Mesothelial cell of epicardium (in vitro differentiated cells): ENCODE data around the gene SDS. TPM values are rescaled to one million over a fixed set of nuclear protein-coding genes. Genes with fewer than 3 reads are reported as not detected.

Experiments
- DNase-seq, 2 experiments: peaks; one replicate each; pipeline ENCODE4 v3.0.0; 2021; ENCODE audit warnings: low spot score in 2 of 2; ENCODE audit not compliant: unreplicated experiment in 2 of 2
- H3K27ac Mint-ChIP-seq: 2 replicates; pipeline ENCODE4 v1.8.0; 2021; ENCODE audit warnings: mixed read lengths
- H3K27me3 Mint-ChIP-seq: 2 replicates; pipeline ENCODE4 v1.8.0; 2021; ENCODE audit warnings: low read depth, mixed read lengths
- H3K36me3 Mint-ChIP-seq: 2 replicates; pipeline ENCODE4 v1.8.0; 2021; ENCODE audit warnings: mixed read lengths
- H3K4me1 Mint-ChIP-seq: 2 replicates; pipeline ENCODE4 v1.8.0; 2021; ENCODE audit warnings: mixed read lengths
- H3K4me3 Mint-ChIP-seq: 2 replicates; pipeline ENCODE4 v1.8.0; 2021; ENCODE audit warnings: mild to moderate bottlenecking, moderate library complexity, mixed read lengths
- H3K9me3 Mint-ChIP-seq: 2 replicates; pipeline ENCODE4 v1.8.0; 2021; ENCODE audit warnings: mixed read lengths
- total RNA-seq: library from RNA; stranded (reverse); gene quantifications from 3 replicates; pipeline ENCODE4 v1.2.1, GENCODE V29; 2021
- TF ChIP-seq, protein P1 (sequence below): fragments of 200-600 bp; sonication (generic); IDR thresholded peaks from one replicate; pipeline ENCODE4 v1.5.0; 2021; ENCODE audit warnings: antibody characterized with exemption; ENCODE audit not compliant: unreplicated experiment

Gene SDS
- total RNA-seq, 1 donor from 2014 or later, result not detected

DNA sequence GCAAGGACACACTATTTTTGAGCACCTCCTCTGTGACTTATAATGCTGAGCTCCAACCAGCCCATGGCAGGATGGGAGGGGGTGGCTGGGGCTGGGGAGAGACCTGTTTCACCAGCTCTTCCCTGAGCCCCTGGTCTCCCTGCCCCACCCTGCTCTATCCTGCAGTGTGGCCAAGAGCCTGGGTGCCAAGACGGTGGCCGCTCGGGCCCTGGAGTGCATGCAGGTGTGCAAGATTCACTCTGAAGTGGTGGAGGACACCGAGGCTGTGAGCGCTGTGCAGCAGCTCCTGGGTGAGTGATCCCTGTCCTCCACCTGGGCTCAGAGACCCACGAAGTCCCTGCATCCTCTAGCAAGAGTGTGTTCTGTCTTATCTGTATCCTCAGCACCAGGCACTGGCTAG lies 32.9 kb upstream of the SDS start:
- no peak for DNase-seq
- Mint-ChIP-seq H3K27ac (no peak overlapping the region), H3K4me1 (no peaks in the 10 kb centered on the region), H3K27me3 (peaks cover 17% of the 10 kb centered on the region), H3K36me3 (no peaks in the 10 kb centered on the region), H3K4me3 (no peak overlapping the region), H3K9me3 (peaks cover 4% of the 10 kb centered on the region)
- TF ChIP-seq, protein P1, sequence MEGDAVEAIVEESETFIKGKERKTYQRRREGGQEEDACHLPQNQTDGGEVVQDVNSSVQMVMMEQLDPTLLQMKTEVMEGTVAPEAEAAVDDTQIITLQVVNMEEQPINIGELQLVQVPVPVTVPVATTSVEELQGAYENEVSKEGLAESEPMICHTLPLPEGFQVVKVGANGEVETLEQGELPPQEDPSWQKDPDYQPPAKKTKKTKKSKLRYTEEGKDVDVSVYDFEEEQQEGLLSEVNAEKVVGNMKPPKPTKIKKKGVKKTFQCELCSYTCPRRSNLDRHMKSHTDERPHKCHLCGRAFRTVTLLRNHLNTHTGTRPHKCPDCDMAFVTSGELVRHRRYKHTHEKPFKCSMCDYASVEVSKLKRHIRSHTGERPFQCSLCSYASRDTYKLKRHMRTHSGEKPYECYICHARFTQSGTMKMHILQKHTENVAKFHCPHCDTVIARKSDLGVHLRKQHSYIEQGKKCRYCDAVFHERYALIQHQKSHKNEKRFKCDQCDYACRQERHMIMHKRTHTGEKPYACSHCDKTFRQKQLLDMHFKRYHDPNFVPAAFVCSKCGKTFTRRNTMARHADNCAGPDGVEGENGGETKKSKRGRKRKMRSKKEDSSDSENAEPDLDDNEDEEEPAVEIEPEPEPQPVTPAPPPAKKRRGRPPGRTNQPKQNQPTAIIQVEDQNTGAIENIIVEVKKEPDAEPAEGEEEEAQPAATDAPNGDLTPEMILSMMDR, result no peak

DNA sequence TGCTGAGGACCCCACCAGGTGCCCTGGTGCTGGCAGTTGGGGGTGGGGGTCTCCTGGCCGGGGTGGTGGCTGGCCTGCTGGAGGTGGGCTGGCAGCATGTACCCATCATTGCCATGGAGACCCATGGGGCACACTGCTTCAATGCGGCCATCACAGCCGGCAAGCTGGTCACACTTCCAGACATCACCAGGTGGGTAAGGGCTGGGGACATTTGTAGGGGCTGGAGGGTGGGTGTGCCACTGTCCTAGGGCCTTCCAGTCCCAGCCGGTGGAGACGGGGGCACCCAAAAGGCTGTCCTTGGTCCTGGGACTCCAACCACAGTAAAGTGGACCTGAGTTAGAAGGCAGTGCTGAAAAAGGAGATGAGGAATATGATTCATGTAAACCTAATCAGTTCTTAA lies 31.7 kb upstream of the SDS start:
- Mint-ChIP-seq H3K36me3 (no peaks in the 10 kb centered on the region), H3K27me3 (peaks cover 10% of the 10 kb centered on the region), H3K4me3 (no peak overlapping the region)

DNA sequence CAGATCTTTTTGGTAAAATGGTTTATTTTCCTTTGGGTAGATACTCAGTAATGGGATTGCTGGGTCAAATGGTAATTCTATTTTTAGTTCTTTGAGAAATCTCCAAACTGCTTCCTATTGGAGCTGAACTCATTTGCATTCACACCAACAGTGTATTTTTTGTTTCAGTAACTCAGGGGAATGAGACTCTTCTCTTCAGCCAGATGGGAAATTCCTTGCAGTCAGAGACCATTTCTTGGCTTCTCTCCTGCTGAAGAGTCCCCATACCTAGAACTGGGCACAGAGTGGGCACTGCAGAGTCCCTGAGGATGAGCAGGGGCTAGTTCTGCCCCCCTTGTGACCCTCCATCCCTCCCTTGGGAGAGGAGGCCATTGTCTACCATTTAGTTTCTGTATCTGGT lies 29.3 kb upstream of the SDS start:
- Mint-ChIP-seq H3K4me3 (no peak overlapping the region), H3K36me3 (no peaks in the 10 kb centered on the region), H3K27me3 (peaks cover 7% of the 10 kb centered on the region), H3K4me1 (no peaks in the 10 kb centered on the region), H3K9me3 (peaks cover 10% of the 10 kb centered on the region), H3K27ac (no peak overlapping the region)
- TF ChIP-seq, protein P1, result no peak
- no peak for DNase-seq

More for the DNA sequence above, 31.7 kb upstream of the SDS start:
- H3K9me3 Mint-ChIP-seq, result peaks cover 5% of the 10 kb centered on the region
- H3K27ac Mint-ChIP-seq, result no peak overlapping the region
- DNase-seq, result no peak
- H3K4me1 Mint-ChIP-seq, result no peaks in the 10 kb centered on the region
- TF ChIP-seq, protein P1, result no peak

DNA sequence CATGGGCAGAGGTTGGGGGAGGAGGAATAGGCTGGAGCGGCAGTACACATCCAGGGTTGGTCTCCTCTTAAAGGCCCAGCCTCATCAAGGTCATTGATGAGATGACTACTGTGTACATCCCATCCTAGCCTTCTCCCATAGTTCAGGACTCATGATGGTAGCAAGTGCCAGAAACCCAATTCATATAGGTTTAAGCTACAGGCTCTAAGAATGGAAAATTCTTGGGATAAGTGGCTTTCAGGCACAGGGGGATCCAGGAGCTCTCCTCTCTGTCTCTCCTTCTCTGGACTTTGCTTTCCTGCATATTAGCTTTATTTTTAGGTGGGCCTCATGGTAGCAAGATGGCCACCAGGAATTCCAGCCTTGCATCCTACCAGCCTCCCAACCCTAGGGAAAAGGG lies 24.8 kb upstream of the SDS start:
- no peak for DNase-seq
- Mint-ChIP-seq H3K9me3 (peaks cover 10% of the 10 kb centered on the region), H3K4me1 (no peaks in the 10 kb centered on the region), H3K4me3 (no peak overlapping the region), H3K27ac (no peak overlapping the region), H3K36me3 (peaks cover 3% of the 10 kb centered on the region), H3K27me3 (peaks cover 15% of the 10 kb centered on the region)
- TF ChIP-seq, protein P1, result no peak

DNA sequence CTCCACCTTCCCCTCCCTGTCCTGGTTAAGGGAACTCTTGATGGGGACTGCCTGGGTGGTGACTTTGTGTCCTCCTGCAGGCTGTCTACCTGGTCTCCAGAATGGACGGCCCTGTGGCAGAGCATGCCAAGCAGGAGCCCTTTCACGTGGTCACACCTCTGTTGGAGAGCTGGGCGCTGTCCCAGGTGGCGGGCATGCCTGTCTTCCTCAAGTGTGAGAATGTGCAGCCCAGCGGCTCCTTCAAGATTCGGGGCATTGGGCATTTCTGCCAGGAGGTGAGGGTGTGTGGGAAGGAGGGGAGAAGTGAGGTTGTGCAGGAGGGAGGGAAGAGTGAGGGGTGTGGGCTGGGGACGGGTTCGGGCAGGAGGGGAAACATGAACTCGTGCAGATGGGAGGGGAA lies 24.2 kb upstream of the SDS start:
- Mint-ChIP-seq H3K36me3 (peaks cover 3% of the 10 kb centered on the region), H3K4me3 (no peak overlapping the region), H3K9me3 (peaks cover 10% of the 10 kb centered on the region), H3K27me3 (peaks cover 15% of the 10 kb centered on the region), H3K4me1 (peaks cover 2% of the 10 kb centered on the region), H3K27ac (no peak overlapping the region)
- no peak for DNase-seq
- TF ChIP-seq, protein P1, result no peak

DNA sequence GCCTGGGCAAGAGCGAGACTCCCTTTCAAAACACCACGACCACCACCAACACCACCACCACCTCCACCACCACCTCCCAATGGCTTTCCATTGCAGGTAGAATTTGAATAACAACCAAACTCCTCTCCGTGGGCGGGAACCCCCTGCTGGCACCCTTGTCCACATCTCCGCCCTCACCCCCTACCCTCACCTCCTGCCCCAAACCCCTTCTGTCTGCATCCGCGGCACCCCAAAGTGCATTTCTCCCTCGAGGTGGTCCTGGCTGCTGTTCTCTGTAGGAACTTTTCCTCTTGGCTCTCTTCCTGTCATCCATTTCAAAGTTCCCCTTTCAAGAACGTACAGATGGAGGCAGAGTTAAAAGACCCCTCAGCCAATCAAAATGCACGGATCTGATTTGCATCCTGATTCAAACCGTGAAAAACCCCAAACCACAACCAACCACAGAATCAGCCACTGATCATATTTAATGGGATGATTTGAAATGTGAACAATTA lies 22.3 kb upstream of the SDS start:
- H3K4me1 Mint-ChIP-seq, result peaks cover 11% of the 10 kb centered on the region
- no peak for DNase-seq
- H3K9me3 Mint-ChIP-seq, result peaks cover 6% of the 10 kb centered on the region
- no peak overlapping the region for H3K27ac Mint-ChIP-seq
- H3K27me3 Mint-ChIP-seq, result peaks cover 14% of the 10 kb centered on the region
- TF ChIP-seq, protein P1, result no peak
- peaks cover 3% of the 10 kb centered on the region for H3K36me3 Mint-ChIP-seq
- H3K4me3 Mint-ChIP-seq, result no peak overlapping the region
